Measurements from ENCODE around the gene LRBA.

LRBA gene

DNA sequence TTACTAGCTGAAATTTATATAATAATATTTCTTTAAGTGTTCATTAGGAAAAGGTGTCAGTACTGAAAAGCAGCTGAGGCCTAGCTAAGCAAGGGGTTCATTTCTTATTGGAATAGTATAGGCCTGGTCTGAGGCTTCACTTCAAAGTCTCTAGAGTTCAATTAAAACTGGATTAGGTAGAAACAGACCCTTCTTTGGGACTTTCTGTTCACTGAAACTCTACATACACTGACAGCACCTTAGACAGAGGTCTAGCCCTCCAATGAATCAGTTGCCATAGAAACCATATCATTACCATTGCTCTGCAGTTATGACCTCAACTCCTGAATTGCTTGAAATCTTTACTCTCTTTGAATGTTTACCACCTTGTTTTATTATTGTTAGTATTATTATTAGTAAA is 519.5 kb downstream of the LRBA start:
- DNase-seq (ENCODE audit: low read depth) = no peak

DNA sequence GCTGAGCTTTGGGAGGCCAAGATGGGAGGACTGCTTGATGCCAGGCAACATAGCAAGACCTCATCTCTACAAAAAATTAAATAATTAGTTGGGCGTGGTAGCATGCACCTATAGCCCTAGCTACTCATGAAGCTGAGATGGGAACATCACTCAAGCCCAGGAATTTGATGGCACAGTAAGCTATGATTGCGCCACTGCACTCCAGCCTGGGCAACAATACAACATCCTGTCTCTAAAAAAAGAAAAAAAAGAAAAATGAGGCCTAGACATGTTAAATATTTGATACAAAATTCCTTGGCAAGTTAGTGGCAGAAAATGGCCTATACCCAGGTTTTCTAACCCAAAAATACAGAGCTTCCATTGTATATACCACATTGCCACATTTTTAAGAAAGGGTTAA is 521.2 kb downstream of the LRBA start:
- DNase-seq (ENCODE audit: low read depth) = no peak

DNA sequence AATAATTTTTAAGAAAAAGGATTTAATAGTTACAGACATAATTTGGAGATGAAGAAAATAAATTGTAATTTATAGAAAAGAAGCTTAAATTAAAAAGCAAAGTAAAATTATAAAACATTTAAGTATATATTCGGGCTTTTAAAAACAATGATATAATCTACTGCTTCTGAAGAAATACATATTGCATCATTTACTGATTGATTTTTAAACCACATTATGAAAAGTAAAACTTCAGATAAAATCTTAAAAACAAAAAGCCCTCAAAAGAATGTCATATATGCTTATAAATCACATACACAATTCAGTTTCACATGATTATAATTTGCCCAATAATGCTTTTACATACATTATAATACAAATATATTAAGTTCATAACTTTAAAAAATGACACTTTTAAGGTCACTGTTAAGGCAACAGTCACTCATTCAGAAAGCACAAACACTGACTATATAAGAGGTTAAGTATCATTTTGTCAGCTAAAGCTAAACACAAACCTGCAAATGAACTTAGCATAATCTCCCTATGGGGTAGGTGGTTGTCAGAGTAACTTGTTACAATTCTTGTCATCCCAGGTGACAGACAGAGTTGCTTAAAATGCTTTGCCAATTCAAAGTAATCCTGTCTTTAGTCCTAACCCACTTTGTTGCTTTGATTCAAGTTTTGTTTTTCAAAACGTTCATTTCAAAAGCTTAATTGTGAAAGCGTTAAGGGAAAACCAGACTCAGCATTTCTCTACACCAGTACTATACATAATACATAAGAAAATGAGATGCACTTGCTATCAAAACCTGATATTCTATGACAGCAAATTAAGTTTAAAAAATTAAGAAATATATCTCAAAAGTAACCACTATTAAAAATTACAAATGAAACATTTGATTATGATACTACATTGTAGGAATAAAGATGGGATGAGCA is 523.7 kb downstream of the LRBA start:
- DNase-seq (ENCODE audit: low read depth) = no peak

DNA sequence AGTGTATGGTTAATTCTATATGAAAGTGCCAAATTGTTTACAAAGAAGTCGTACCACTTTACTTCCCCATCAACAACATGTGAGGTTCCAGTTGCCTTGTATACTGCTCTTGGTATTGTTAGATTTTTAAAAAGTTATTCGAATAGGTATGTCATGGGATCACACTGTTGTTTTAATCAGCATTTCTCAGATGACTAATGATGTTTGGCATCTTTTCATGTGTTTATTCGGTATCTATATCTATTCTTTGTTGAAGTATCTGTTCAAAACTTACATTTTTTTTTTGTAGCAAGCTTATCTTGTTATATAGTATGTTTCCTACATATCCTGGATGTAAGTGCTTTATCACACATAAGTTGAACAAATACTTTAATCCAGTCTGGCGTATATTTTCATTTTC is 532.5 kb downstream of the LRBA start:
- DNase-seq (ENCODE audit: low read depth) = no peak

DNA sequence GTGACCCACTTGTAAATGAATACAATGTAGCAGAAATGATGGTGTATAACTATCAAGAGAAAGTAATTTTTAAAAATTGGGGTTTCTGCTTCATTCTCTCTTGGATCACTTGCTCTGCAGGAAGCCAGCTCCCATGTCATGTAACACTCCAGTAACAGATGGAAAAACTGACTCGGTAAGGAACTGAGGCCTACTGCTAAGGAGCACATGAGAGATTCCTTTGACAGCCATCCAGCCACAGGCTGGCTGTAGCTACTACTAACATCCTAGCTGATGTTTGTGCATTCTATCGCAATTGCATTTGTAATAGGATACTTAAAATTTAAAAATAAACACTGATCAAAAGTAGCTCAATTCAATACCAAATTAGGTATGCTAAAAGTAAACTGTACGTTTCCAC is 535.4 kb downstream of the LRBA start:
- DNase-seq (ENCODE audit: low read depth) = no peak

DNA sequence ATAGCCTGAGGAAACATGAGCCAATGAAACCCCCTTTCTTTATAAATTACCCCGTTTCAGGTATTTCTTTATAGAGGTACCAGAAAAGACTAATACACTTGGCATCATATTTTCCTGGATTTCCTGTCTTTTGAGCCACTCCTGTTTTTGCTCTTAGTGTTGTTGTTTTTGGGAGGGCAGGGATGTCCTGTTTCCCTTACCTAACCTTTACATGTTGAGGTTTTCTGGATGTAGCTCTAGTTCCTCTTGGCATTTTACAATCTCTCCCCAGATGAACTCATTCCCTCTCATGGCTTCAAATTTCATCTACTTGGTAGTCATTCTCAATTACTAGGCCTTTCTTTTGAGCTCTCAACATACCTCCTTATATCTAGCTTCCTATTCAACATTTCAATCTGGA is 537.2 kb downstream of the LRBA start:
- no peak for DNase-seq (ENCODE audit: low read depth)

DNA sequence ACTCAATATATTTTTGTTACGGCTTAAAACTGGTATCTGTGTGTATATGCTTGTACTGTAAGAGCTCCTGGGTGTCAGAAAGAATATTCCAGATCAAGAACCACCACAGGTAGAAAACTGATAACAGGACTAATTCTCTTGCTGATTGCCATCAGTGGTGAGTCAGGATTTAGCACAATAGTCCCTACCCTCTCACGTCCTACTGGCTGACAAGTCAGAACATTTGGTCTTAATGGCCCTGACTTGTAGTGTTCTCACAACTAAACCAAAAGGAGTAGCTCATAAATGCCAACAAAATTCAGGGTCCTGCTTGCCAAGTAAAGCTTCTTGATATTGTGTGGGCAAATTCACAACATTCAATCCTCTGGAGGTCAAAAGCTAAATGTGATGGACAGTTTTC is 538.3 kb downstream of the LRBA start:
- DNase-seq (ENCODE audit: low read depth) = no peak

DNA sequence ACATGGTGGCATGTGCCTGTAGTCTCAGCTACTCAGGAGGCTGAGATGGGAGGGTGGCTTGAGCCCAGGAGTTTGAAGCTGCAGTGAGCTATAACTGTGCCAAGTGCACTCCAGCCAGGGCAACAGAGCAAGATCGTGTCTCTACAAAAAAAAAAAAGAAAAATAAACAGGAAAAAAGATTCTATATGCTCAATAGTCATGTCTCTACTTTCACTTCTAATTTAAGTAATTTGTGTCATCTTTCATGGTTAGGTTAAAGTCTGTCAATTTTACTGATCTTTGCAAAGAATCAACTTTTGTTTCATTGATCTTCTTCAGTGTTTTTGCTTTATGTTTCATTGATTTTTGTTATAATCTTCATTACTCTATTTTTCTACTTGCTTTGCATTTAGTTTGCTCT is 539.3 kb downstream of the LRBA start:
- DNase-seq (ENCODE audit: low read depth) = no peak

DNA sequence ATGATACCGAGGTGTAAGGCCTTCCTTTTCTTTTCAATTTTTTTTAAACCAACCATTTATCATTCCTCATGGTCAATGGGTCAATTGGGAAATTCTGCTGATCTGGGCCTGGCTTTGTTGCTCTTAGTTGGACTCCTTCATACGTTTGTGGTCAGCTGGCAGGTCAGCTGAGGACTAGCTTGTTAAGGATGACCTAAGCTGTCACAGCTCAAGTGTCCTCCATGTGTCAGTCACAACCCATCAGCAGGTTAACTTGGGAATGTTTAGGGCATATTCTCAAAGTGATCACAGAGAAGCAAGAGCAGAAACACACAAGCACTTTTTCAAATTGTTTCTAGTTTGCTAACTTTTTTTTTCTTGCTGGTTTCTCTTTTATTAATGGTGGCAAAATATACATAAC is 550.6 kb downstream of the LRBA start:
- DNase-seq (ENCODE audit: low read depth) = no peak

DNA sequence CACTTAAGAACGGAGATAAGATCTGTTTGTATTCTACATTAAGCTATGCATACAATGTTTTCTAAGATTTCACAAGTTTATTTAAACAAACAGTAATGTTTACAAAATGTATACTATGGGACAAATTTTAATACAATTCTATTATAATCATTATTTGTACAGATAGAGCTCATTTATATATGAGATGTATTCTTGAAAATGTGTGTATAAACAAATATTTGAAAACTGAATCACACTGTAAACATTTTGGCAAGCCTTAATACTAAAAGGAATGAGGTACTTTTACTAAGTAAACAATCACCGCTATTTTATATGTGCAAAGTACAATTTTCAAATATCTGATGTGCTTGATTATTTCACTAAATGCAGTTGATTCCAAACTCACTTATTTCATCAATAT is 552.3 kb downstream of the LRBA start:
- no peak for DNase-seq (ENCODE audit: low read depth)

DNA sequence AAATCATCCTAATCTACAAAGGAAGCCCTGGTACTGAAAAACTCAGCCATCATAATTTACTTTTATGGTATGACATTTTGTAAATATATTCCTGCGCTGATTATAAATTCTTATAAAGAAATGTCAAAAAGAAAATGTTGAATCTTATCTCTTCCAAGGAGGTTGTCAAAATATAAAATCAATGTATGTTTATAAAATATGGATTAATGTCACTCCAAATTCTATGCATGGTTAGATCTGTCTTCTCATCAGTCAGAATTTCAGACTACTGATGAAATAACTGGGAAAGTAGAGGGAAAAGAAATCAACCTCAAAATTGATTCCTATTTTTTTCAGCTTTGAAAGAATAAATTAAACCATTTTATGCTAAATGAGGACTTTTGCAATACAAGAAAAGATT is 553.1 kb downstream of the LRBA start:
- DNase-seq (ENCODE audit: low read depth) = no peak

DNA sequence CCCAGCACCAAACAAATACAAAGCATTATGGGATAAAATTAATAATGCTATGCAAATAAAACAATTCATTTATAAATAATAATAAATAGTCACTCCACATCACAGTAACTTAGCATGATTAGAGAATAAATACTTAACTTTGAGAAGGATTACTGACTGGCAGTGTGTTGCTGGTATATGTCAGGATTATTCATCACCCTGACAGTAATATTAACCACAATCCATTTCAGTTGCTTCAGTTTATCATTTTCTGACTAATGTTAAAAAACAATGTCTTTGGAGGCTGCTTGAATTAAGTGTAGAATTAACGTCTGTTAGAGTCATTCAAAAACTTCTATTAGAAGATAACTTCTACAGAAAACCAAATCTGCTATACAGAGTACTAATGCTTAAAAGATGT is 557.3 kb downstream of the LRBA start:
- DNase-seq (ENCODE audit: low read depth) = no peak

DNA sequence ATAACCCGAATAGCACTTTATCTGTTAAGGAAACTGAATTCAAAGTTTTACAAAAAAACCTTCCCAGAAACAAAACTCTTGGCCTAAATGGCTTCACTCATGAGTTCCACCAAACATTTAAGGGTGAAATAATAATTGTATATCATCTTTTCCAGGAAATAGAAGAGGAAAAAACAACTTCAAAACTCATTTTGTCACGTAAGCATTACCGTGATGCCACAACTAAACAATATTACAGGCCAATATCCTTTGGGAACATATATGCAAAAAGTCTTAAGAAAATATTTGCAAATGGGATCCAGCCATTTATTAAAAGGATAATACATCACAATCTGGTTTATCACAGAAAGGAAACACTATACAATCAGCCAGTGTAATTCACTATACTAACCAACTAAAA is 563.2 kb downstream of the LRBA start:
- DNase-seq (ENCODE audit: low read depth) = no peak

DNA sequence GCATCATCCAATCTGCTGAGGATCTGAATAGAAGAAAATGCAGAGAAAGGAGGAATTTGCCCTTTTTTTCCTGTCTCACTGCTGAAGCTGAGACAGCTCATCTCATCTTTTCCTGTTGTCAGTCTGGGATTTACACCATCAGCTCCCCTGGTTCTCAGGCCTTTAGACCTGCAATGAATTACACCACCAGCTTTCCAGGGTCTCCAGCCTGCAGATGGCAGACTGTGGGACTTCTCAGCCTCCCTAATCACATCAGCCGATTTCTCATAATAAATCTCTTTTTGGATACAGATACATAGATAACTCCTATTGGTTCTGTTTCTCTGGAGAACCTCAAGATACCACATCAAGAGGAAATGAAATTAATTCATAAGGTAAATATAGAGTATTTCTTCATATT is 567.7 kb downstream of the LRBA start:
- no peak for DNase-seq (ENCODE audit: low read depth)

DNA sequence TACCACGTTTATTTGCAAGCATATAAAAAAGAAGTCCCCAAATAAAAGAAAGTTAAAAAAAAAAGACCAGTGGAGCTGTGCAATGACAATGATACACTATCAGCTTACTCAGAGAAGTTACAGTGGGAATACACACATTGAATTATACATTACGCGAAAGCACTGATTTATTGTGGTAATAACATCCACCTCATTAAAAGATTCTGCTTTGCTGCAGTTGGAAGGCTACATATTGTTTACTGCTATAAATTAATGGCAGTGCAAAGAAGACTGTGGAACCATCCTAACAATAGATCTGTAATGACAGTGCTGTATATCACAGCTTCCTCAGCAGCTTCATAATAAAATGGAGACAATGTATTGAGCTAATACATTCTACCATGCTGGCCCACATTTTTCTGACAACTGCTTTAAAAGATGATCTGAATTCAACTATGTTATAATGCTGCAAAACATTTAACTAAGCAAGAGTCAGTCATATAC is 575.6 kb downstream of the LRBA start:
- no peak for DNase-seq (ENCODE audit: low read depth)

DNA sequence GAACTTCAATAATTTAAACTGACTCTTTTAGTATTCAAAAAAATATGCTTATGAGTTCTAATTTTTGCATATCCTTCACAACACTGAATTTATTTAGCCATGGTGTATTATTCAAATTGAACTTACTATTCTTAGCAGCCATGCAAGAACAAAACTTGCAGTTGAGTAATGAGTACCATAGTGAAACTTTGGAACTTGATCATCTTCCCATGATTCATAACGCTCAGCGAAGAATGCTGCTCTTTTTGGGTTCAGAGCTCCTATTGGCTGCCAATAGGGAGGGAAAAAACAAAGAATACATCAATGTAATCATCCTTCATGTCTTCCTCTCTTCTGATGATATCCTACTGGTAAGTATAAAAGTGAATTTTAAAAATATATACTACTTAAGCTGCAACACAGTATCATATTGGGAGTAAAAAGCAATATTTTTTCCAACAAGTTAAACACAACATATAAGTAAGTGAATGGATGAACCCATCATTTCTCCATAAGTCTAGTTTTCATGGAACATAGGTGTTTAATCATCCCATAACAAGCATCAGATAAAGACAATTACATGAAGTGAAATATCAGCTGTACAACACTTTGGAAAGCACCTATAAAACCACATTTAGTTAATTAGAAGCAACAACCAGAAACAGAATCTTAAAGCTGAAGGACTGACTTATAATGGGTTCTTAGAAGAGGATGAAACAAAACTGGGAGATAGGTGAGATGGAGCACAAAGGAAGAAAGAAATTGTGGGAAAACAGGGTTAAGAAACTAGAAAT is 578.3 kb downstream of the LRBA start:
- no peak for DNase-seq (ENCODE audit: low read depth)

DNA sequence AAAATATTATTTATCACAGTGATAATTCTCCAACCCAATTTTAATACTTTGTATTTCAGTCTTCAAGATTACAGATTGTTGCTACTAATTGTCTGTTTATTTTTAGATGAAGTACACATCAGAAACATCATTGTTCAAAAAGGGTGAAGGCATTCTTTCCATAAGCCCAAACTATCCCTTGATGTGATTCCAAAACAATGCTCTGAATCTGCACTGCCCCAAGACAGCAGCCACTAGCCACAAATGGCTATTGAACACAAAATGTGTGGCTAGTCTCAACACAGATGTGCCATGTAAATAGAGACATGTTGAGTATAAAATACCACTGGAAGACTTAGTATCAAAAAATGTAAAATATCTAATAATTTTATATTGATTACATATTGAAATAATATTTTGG is 583.9 kb downstream of the LRBA start:
- no peak for DNase-seq (ENCODE audit: low read depth)

DNA sequence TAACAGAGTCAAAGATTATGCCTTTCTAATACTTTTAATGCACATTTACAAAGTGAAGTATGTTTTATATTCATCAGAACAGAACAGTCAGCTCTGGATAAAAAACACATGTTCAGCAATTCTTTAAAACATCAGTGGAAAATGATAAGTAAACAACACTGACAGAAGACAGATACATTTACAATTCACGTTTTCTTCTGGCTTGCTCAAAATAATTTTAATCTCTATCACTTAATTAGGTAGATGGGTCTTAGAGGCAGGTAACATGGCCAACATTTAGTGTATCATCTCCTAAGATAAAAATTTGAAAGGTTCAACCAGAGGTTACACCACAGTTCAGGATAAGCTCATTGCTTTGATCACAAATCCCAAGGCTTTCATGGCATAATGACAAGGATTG is 589.9 kb downstream of the LRBA start:
- DNase-seq (ENCODE audit: low read depth) = no peak

DNA sequence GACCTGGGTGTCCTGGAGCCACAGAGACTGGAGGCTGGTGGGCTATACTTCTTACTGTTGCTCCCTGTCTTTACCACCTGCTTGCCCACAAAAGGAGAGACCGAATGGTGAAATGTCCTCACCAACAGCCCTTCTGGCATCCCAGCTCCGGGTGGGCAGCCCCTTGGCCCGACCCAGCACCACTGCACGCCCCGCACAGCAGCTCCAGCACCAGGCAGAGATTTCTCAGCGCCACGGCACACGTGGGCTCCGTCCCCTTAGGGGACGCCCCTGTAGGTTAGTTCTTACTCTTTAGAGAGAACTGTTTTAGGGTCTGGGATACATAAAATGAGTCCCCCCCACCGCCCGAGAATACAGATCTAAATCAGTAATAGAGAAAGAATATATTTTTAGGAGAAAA is 591.6 kb downstream of the LRBA start:
- no peak for DNase-seq (ENCODE audit: low read depth)

DNA sequence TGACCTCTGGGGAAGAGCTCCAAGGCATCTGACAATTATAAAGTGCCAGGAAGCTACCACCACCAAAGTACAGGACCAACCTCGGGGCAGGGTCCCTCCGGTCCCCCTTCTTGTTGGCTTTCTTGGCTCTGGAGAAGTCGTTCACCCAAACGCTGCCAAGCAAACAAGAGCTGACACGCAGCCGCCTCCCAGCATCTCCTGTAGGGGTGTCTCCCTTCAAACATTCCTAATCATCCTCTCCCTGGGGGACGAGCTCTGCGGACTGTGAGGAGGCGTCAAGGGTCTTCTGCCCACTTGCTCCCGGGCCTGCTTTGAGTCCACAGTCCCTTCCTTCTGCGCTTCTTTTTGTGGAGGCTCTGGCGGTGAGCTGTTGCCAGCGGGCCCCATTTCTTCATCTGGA is 592.0 kb downstream of the LRBA start:
- no peak for DNase-seq (ENCODE audit: low read depth)

DNA sequence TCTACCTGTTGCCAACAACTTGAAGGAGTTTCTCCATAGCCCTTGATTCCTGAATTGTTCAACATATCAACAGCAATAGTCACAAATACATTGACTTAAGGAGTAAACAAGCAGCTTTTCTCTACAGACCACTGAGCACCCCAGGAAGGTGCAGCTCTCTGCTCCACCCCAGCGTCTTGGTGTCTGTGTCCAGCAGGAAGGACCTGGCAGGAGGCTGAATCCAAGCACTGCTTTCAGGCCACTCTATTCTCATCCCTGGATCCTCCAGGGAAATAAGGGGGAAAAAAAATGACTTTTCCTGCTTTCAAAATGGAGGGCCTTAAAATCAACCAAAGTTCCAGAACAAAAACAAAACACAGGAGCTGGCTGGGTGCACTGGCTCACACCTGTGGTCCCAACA is 593.5 kb downstream of the LRBA start:
- no peak for DNase-seq (ENCODE audit: low read depth)

DNA sequence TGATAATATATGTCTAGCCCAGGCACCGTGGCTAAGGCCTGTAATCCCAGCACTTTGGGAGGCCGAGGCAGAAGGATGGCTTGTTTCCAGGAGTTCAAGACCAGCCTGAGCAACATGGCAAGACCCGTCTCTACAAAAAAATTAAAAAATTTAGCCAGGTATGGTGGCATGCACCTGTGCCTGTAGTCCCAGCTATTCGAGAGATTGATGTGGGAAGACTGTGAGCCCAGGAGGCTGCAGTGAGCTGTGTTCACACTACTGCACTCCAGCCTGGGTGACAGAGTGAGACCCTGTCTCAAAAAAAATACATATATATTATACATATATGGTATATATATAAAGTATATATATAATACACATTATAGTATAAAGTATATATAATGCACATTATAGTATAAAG is 595.1 kb downstream of the LRBA start:
- DNase-seq (ENCODE audit: low read depth) = no peak

DNA sequence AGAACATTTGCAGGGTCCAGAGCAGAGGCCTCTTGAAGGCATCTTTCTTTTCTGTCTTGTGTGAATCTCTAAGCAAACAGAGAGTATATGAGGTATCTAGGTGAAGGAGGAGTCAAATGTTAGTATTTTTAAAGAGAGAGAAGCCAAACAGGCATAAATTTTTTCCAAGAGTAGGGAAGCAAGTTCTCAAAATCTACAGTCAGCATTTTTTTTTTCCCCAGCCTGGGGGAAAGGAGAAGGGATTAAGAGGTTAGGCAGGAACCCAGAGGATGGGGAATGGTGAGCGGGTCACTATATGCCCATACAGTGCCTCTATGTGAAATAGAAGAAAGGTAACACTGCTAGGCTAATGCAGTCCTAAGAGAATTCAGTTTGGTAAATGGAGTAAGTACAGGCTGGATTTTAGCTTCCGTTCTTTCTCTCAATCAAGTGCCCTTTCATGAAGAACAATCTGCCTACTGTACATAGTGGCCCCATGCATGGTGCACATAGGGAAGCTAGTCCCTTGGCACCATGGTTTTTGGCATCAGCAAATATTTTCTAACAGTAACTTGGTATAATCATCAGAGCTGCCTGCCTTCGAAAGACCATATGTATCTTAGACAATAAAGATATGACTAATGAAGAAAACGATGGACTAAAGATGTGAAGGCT is 596.2 kb downstream of the LRBA start:
- no peak for DNase-seq (ENCODE audit: low read depth)

Measured in activated T-helper 1 cell treated with Interleukin-2 at 50 U/mL for 16 hours (primary cell).